ENCODE results near the gene CYB561D2.

Gene CYB561D2

GRCh38 chr3:50350527-50351322, at the start of gene CYB561D2, which contains the start of gene NPRL2:
Gene CYB561D2 (plus strand): TSS chr3:50350862. CDS start chr3:50351434, 572 bp downstream.
Gene NPRL2 (minus strand): TSS chr3:50350775. CDS start chr3:50350652, 123 bp downstream.
- no peak for TF ChIP-seq CTCF (IDR thresholded peaks at IDR 0.05)

- no peak for TF ChIP-seq CTCF (IDR thresholded peaks at IDR 0.05)
Measured at GRCh38 chr3:50302095-50303012, 48.3 kb upstream of the CYB561D2 start.

GRCh38 chr3:50303013-50303815, 47.4 kb upstream of the CYB561D2 start, which contains the start of gene HYAL1:
Gene HYAL1 (minus strand): TSS chr3:50303574. CDS start chr3:50302956, 618 bp downstream.
- TF ChIP-seq CTCF (IDR thresholded peaks at IDR 0.05) = no peak; the same call in 1 of the 2 replicates

GRCh38 chr3:50304601-50305000, 46.1 kb upstream of the CYB561D2 start:
- no peak for TF ChIP-seq CTCF (IDR thresholded peaks at IDR 0.05)

- TF ChIP-seq CTCF (IDR thresholded peaks at IDR 0.05) = no peak
Measured at GRCh38 chr3:50314342-50314741, 36.3 kb upstream of the CYB561D2 start.

GRCh38 chr3:50314816-50315215, 35.8 kb upstream of the CYB561D2 start:
- no peak for TF ChIP-seq CTCF (IDR thresholded peaks at IDR 0.05)
